Measurements from ENCODE around the gene SH3BGR. TPM values are rescaled to one million over a fixed set of nuclear protein-coding genes. Genes with fewer than 3 reads are reported as not detected.

SH3BGR gene
- total and polyA plus RNA-seq, 2 of the 8 experiments (the other 6 are each of a cell fraction or from before 2014, with no cell fraction given) = 2.1 to 5.9 TPM

- Histone ChIP-seq H2BK5ac (ENCODE audit: low read depth, low read length) (no peak overlapping the region), H2AK5ac (ENCODE audit: low read depth, low read length) (no peak overlapping the region), H3K9me3 (ENCODE audit: insufficient read depth in 2 of 2, low read depth in 1 of 2, low read length in 1 of 2) (no peaks in the 10 kb centered on the region), H3K9ac (replicated peaks in 1 of 4; ENCODE audit: extremely low read depth in 1 of 4, low read depth in 3 of 4, low read length in 3 of 4) (no peak overlapping the region), H3K23ac (ENCODE audit: insufficient read length) (no peak overlapping the region), H3K23me2 (ENCODE audit: low read depth, low read length) (no peaks in the 10 kb centered on the region; the same call in 1 of the 2 replicates), H3K4me2 (ENCODE audit: insufficient read depth in 1 of 2, low read depth in 2 of 2, low read length in 2 of 2) (no peak overlapping the region), H3K56ac (replicated peaks; ENCODE audit: insufficient read length, low read depth, low read length) (no peak overlapping the region), H2BK120ac (replicated peaks; ENCODE audit: low read depth, low read length) (no peak overlapping the region), H3K4ac (replicated peaks; ENCODE audit: insufficient read length, low read depth, low read length) (no peak overlapping the region), H3K4me3 (ENCODE audit: extremely low read depth in 1 of 4, insufficient read depth in 2 of 4, low read depth in 3 of 4, low read length in 4 of 4) (no peak overlapping the region), H4K8ac (ENCODE audit: extremely low read depth, insufficient read depth, low read length) (no peak overlapping the region), H3K27me3 (replicated peaks in 1 of 4; ENCODE audit: control insufficient read depth in 3 of 4, extremely low read depth in 1 of 4, insufficient read depth in 3 of 4, low read length in 3 of 4) (no peaks in the 10 kb centered on the region), H2AFZ (ENCODE audit: low read length) (no peak overlapping the region), H4K5ac (ENCODE audit: insufficient read length, low read depth, low read length) (no peak overlapping the region), H3K4me1 (replicated peaks in 1 of 4; ENCODE audit: control insufficient read depth in 3 of 4, insufficient read depth in 4 of 4, low read length in 3 of 4) (no peaks in the 10 kb centered on the region; a peak in 1 of 7 replicates), H3K79me1 (ENCODE audit: low read depth, low read length) (no peaks in the 10 kb centered on the region), H2BK15ac (ENCODE audit: low read length) (no peak overlapping the region), H4K91ac (replicated peaks; ENCODE audit: insufficient read length, low read length) (no peak overlapping the region), H4K20me1 (replicated peaks in 1 of 2; ENCODE audit: control insufficient read depth in 1 of 2, insufficient read depth in 2 of 2, low read length in 2 of 2) (no peaks in the 10 kb centered on the region), H3K18ac (ENCODE audit: extremely low read depth, low read length) (no peak overlapping the region), H2BK12ac (ENCODE audit: low read depth, low read length) (no peak overlapping the region), H3K27ac (ENCODE audit: low read depth, low read length) (no peak overlapping the region), H2BK20ac (ENCODE audit: low read length) (no peak overlapping the region), H3K14ac (ENCODE audit: insufficient read length) (no peak overlapping the region), H3K36me3 (ENCODE audit: control insufficient read depth in 2 of 4, insufficient read depth in 4 of 4, low read length in 3 of 4) (no peaks in the 10 kb centered on the region), H3K79me2 (ENCODE audit: control insufficient read depth in 1 of 2, insufficient read depth in 2 of 2, low read length in 2 of 2) (no peaks in the 10 kb centered on the region)
- ChIA-PET POLR2A (ENCODE audit: partially characterized antibody) (no interaction called here), CTCF (ENCODE audit: partially characterized antibody) (no interaction called here)
- TF ChIP-seq BCL11A (IDR thresholded peaks at IDR 0.05; ENCODE audit: low read depth in 2 of 2, low read length in 2 of 2) (no peak), E2F6 (IDR thresholded peaks at IDR 0.05) (no peak), BRCA1 (IDR thresholded peaks at IDR 0.05; ENCODE audit: low read depth, low read length) (no peak), SIX5 (IDR thresholded peaks at IDR 0.05; ENCODE audit: low read depth, low read length) (no peak), FOSL1 (IDR thresholded peaks at IDR 0.05; ENCODE audit: insufficient read depth, low read depth, low read length) (no peak), RAD21 (IDR thresholded peaks at IDR 0.05 in 1 of 2, conservative IDR thresholded peaks at IDR 0.05 in 1 of 2; ENCODE audit: low read depth in 2 of 2, low read length in 2 of 2) (no peak), EP300 (IDR thresholded peaks at IDR 0.05; ENCODE audit: borderline replicate concordance in 1 of 2, low read depth in 2 of 2, low read length in 2 of 2) (no peak), ATF2 (IDR thresholded peaks at IDR 0.05; ENCODE audit: low read length) (no peak), CREB1 (IDR thresholded peaks at IDR 0.05) (no peak), TBP (IDR thresholded peaks at IDR 0.05; ENCODE audit: low read depth, low read length) (no peak), EZH2 (IDR thresholded peaks at IDR 0.05; ENCODE audit: low read depth, low read length, severe bottlenecking) (no peak)
- 93% methylated on average over 3 of the region's 3 CpGs; no CpG with 5 or more reads in 1 of the 2 experiments for WGBS, 2 experiments (ENCODE audit: extremely low coverage in 1 of 2, insufficient coverage in 1 of 2, insufficient read length in 1 of 2, insufficient replicate concordance in 2 of 2, low coverage in 1 of 2, low lambda C conversion rate in 2 of 2, missing lambda C conversion rate in 1 of 2)
- FAIRE-seq = no peak
- DNase-seq (ENCODE audit: low read depth in 1 of 2, low spot score in 2 of 2) = no peak
Measured at GRCh38 chr21:39463308-39463707, 11.5 kb downstream of the SH3BGR start.
